NT2/D1 (cell line): Measurements from ENCODE around the gene SLC39A11.

ENCODE experiments used
- DNase-seq: peaks from one replicate; pipeline ENCODE4 v3.0.0-alpha.2; 2011; ENCODE audit warnings: low read depth, low spot score
- H3K27me3 ChIP-seq: 2 replicates; pipeline ENCODE4 v1.6.0; 2011; ENCODE audit warnings: mild to moderate bottlenecking; ENCODE audit not compliant: insufficient read length, insufficient read depth
- H3K36me3 ChIP-seq: 2 replicates; pipeline ENCODE4 v1.6.1; 2011; ENCODE audit warnings: mild to moderate bottlenecking, low read length, mixed read lengths; ENCODE audit not compliant: insufficient read depth, insufficient read length
- H3K4me1 ChIP-seq: 2 replicates; pipeline ENCODE4 v1.5.1; 2011; ENCODE audit not compliant: insufficient read depth, insufficient read length
- H3K4me3 ChIP-seq: 2 replicates; pipeline ENCODE4 v1.5.1; 2011; ENCODE audit warnings: low read depth; ENCODE audit not compliant: insufficient read length
- H3K9ac ChIP-seq: 2 replicates; pipeline ENCODE4 v1.6.0; 2011; ENCODE audit warnings: low read depth; ENCODE audit not compliant: insufficient read length
- H3K9me3 ChIP-seq: 2 replicates; pipeline ENCODE4 v1.5.1; 2011; ENCODE audit warnings: mild to moderate bottlenecking, low read length; ENCODE audit not compliant: insufficient read depth
- SUZ12 ChIP-seq: IDR thresholded peaks from 2 replicates; pipeline ENCODE4 v1.6.1; 2011; ENCODE audit not compliant: insufficient read length, insufficient read depth; ENCODE audit errors: extremely low read depth
- YY1 ChIP-seq: IDR thresholded peaks from 2 replicates; pipeline ENCODE4 v1.6.1; 2011; ENCODE audit not compliant: insufficient read length, insufficient read depth
- ZNF274 ChIP-seq: IDR thresholded peaks from 2 replicates; pipeline ENCODE4 v1.6.1; 2011; ENCODE audit warnings: mild to moderate bottlenecking, low read depth, low read length

The SLC39A11 gene

GRCh38 chr17:72822358-72823023 lies 270.0 kb downstream of the SLC39A11 start:
- Histone ChIP-seq H3K9me3 (peaks cover 39% of the 10 kb centered on the region), H3K27me3 (no peaks in the 10 kb centered on the region), H3K9ac (no peak overlapping the region), H3K4me1 (no peaks in the 10 kb centered on the region), H3K4me3 (no peak overlapping the region), H3K36me3 (no peaks in the 10 kb centered on the region)
- DNase-seq: no peak
- TF ChIP-seq YY1 (no peak), SUZ12 (no peak), ZNF274 (no peak)

DNA sequence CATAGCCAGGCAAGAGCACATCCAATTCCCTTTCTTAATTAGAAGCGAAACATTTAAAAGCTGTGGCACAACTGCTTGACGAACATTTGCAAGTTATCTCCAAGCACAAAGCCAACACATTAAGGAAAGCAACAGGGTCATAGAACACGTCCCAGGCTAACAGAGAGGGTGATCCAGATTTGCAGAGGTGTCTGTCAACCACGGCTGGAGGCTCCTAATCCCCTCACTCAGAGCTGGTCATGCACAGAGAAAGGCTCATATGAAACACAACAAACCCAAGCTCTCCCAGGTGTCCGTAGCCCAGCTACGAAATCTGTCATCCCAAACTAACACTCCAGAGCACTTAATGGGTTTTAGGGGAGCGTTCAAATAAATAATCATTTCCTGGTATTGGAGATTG lies 276.1 kb downstream of the SLC39A11 start:
- no peak overlapping the region for H3K4me3 ChIP-seq
- TF ChIP-seq YY1: no peak
- no peak for TF ChIP-seq ZNF274
- TF ChIP-seq SUZ12: no peak
- no peak overlapping the region for H3K9ac ChIP-seq
- H3K9me3 ChIP-seq: 0 out of 2 replicates have a peak, but pooled peaks cover 1% of the 10 kb centered on the region
- H3K4me1 ChIP-seq: no peaks in the 10 kb centered on the region
- H3K36me3 ChIP-seq: no peaks in the 10 kb centered on the region
- no peak for DNase-seq
- no peaks in the 10 kb centered on the region for H3K27me3 ChIP-seq

DNA sequence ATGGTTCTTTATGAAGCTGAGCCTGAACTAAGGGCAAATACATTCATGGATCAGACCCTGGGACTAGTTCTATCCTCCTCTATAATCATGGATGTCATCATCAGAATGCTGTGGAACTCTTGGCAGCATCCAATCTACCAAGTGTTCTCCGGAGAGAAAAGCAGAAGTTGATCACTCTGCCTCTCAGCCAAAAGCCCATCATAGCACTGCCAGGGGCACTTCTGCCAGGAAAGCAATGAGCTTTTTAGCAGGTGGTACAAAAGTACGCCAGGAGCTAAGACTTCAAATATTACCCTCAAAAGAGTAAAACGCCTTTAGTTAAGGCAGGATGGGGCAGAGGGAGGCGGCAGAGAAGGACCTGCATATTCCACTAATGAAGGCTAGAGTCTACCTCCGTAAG lies 279.0 kb downstream of the SLC39A11 start:
- Histone ChIP-seq H3K9me3 (peaks cover 8% of the 10 kb centered on the region; the same call in 1 of the 2 replicates), H3K4me3 (no peak overlapping the region), H3K4me1 (no peaks in the 10 kb centered on the region), H3K36me3 (no peaks in the 10 kb centered on the region), H3K27me3 (no peaks in the 10 kb centered on the region), H3K9ac (no peak overlapping the region)
- TF ChIP-seq YY1 (no peak), ZNF274 (no peak), SUZ12 (no peak)
- DNase-seq: no peak

DNA sequence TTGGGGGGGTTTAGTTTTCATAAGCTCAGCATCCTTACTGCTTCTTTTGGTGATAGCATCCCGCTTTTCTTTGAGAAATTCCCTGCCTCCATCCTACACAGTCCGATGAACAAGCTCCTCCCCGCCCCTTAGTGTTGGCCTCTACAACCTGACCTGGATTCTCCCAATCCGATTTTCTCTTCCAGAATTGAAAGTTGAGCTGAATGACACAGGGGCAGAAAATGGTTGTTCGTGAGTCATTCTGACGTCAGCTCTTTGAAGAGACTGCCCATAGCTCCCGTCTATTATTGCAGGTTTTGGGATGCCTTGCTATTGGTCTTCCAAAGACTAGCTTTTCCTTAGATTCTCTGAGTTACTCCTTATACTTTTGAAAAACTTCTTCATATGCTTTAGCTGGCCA lies 279.7 kb downstream of the SLC39A11 start:
- Histone ChIP-seq H3K9me3 (peaks cover 8% of the 10 kb centered on the region; the same call in 1 of the 2 replicates), H3K27me3 (no peaks in the 10 kb centered on the region), H3K4me3 (no peak overlapping the region), H3K36me3 (no peaks in the 10 kb centered on the region), H3K4me1 (no peaks in the 10 kb centered on the region), H3K9ac (no peak overlapping the region)
- no peak for TF ChIP-seq SUZ12
- TF ChIP-seq YY1: no peak
- no peak for TF ChIP-seq ZNF274
- DNase-seq: no peak

GRCh38 chr17:72811976-72812687 lies 280.4 kb downstream of the SLC39A11 start:
- Histone ChIP-seq H3K27me3 (no peaks in the 10 kb centered on the region), H3K9ac (no peak overlapping the region), H3K4me3 (no peak overlapping the region), H3K4me1 (no peaks in the 10 kb centered on the region), H3K9me3 (peaks cover 8% of the 10 kb centered on the region; the same call in 1 of the 2 replicates), H3K36me3 (no peaks in the 10 kb centered on the region)
- TF ChIP-seq YY1 (no peak), SUZ12 (no peak), ZNF274 (no peak)
- no peak for DNase-seq

GRCh38 chr17:72810991-72811508 lies 281.4 kb downstream of the SLC39A11 start:
- TF ChIP-seq ZNF274 (no peak), SUZ12 (no peak), YY1 (no peak)
- no peaks in the 10 kb centered on the region for H3K27me3 ChIP-seq

DNA sequence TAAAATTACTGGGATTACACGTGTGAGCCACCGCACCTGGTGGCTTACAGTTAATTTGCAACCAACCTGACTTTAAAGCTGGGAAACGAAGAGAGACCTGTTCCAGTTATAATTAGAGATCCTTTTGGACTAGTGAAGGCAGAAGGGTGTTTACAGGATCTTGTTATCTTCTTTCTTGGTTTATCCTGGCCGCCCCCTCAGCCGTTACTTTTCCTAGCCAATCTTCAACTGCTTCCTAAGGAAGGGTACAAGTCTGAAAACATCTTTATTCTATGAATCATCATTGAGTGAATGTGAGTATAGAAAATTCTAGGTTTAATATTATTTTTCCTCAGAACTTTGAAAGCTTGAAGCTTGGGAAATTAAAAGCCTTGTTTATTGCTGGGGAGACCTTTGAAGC lies 286.5 kb downstream of the SLC39A11 start:
- H3K4me1 ChIP-seq: no peaks in the 10 kb centered on the region
- no peaks in the 10 kb centered on the region for H3K36me3 ChIP-seq
- no peak overlapping the region for H3K9ac ChIP-seq
- no peak overlapping the region for H3K4me3 ChIP-seq
- TF ChIP-seq SUZ12: no peak
- no peak for DNase-seq
- no peaks in the 10 kb centered on the region for H3K27me3 ChIP-seq
- H3K9me3 ChIP-seq: peaks cover 7% of the 10 kb centered on the region; the same call in 1 of the 2 replicates

More at GRCh38 chr17:72810991-72811508, 281.4 kb downstream of the SLC39A11 start:
- H3K36me3 ChIP-seq: no peaks in the 10 kb centered on the region
- no peaks in the 10 kb centered on the region for H3K4me1 ChIP-seq
- H3K9ac ChIP-seq: no peak overlapping the region
- no peak overlapping the region for H3K4me3 ChIP-seq
- DNase-seq: no peak
- H3K9me3 ChIP-seq: peaks cover 8% of the 10 kb centered on the region; the same call in 1 of the 2 replicates
